Endothelial cell of umbilical vein (primary cell): Measurements from ENCODE around the gene LMO7.

Source experiments
- EZH2 ChIP-seq: IDR thresholded peaks from 2 replicates; pipeline ENCODE4 v1.6.1; 2012; ENCODE audit warnings: borderline replicate concordance, low read depth, mild to moderate bottlenecking, moderate library complexity, low read length, inconsistent platforms; ENCODE audit not compliant: severe bottlenecking
- FOS ChIP-seq: IDR thresholded peaks from 2 replicates; pipeline ENCODE4 v1.6.1; 2011; ENCODE audit warnings: mild to moderate bottlenecking, low read length, moderate library complexity, borderline replicate concordance; ENCODE audit not compliant: insufficient read depth
- MYC ChIP-seq: IDR thresholded peaks from one replicate; pipeline ENCODE4 v1.6.1; 2011; ENCODE audit warnings: mild to moderate bottlenecking, low read depth, low read length
- POLR2A ChIP-seq: IDR thresholded peaks from 2 replicates; pipeline ENCODE4 v1.6.1; 2012; ENCODE audit warnings: low read depth, mild to moderate bottlenecking, control low read depth, low read length
- POLR2AphosphoS5 ChIP-seq: IDR thresholded peaks from 2 replicates; pipeline ENCODE4 v1.6.1; 2012; ENCODE audit warnings: low read depth, mild to moderate bottlenecking, control low read depth, low read length, moderate library complexity; ENCODE audit not compliant: insufficient read depth
- TF ChIP-seq, protein P1 (sequence below), 2 donors: IDR thresholded peaks; 1 replicate in 1 of 2; 2 replicates in 1 of 2; pipeline ENCODE4 v1.5.1; 2011; ENCODE audit warnings: low read length in 2 of 2, mild to moderate bottlenecking in 2 of 2, moderate library complexity in 2 of 2, control low read depth in 1 of 2, inconsistent platforms in 1 of 2, low read depth in 1 of 2; ENCODE audit not compliant: insufficient read depth in 1 of 2; ENCODE audit errors: extremely low read depth in 1 of 2
- TF ChIP-seq, protein P2 (sequence below): IDR thresholded peaks from 2 replicates; pipeline ENCODE4 v1.6.1; 2011; ENCODE audit not compliant: insufficient read depth, insufficient read length

DNA sequence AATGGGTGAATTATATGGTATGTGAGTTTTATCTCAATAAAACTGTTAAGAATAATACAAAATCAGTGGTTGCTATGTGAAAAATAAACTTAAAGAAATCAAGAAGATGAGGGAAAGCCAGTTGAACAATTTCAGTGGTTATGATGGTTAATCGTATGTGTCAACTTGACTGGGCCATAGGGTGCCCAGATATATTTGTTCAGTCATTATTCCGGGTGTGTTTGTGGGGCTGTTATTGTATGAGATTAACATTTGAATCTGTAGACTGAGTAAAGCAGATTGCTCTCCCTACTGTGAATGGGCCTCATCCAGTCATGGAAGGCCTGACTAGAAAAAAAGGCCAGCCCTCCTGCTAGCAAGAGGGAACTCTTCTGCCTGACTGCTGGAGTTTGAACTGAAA is 109.3 kb downstream of the LMO7 start:
- TF ChIP-seq, protein P1, sequence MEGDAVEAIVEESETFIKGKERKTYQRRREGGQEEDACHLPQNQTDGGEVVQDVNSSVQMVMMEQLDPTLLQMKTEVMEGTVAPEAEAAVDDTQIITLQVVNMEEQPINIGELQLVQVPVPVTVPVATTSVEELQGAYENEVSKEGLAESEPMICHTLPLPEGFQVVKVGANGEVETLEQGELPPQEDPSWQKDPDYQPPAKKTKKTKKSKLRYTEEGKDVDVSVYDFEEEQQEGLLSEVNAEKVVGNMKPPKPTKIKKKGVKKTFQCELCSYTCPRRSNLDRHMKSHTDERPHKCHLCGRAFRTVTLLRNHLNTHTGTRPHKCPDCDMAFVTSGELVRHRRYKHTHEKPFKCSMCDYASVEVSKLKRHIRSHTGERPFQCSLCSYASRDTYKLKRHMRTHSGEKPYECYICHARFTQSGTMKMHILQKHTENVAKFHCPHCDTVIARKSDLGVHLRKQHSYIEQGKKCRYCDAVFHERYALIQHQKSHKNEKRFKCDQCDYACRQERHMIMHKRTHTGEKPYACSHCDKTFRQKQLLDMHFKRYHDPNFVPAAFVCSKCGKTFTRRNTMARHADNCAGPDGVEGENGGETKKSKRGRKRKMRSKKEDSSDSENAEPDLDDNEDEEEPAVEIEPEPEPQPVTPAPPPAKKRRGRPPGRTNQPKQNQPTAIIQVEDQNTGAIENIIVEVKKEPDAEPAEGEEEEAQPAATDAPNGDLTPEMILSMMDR (IDR thresholded peaks at IDR 0.05; ENCODE audit: extremely low read depth in 1 of 2, insufficient read depth in 1 of 2, low read depth in 1 of 2, low read length in 2 of 2), result no peak
- TF ChIP-seq POLR2A, result no peak
- no peak for TF ChIP-seq POLR2AphosphoS5
- TF ChIP-seq, protein P2, sequence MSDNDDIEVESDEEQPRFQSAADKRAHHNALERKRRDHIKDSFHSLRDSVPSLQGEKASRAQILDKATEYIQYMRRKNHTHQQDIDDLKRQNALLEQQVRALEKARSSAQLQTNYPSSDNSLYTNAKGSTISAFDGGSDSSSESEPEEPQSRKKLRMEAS, result no peak
- TF ChIP-seq EZH2, result no peak
- TF ChIP-seq FOS, result no peak
- no peak for TF ChIP-seq MYC
